Daoy (cell line): ENCODE measurements around the gene ZNF620. TPM values are rescaled to one million over a fixed set of nuclear protein-coding genes. Genes with fewer than 3 reads are reported as not detected.
A peak's percentile ranks its signal among the peaks of the same experiment; 100 is the strongest.
"Not testable (repeated sequence)": the region's sequence is repeated elsewhere in the genome, so short reads cannot be mapped to it uniquely, and the experiment has no call there.

Experiments used
- DNase-seq: peaks from one replicate; pipeline ENCODE4 v3.0.0-alpha.2; 2015; ENCODE audit warnings: low read depth
- total RNA-seq: library from RNA; depleted of rRNA; stranded (reverse); fragments of >200 nt; shearing (Covaris generic); gene quantifications from 2 replicates; pipeline ENCODE4 v1.2.3, GENCODE V29; 2014; rRNA removed

The ZNF620 gene
- 2.8 and 3.5 TPM in 2 replicates for total RNA-seq

DNA sequence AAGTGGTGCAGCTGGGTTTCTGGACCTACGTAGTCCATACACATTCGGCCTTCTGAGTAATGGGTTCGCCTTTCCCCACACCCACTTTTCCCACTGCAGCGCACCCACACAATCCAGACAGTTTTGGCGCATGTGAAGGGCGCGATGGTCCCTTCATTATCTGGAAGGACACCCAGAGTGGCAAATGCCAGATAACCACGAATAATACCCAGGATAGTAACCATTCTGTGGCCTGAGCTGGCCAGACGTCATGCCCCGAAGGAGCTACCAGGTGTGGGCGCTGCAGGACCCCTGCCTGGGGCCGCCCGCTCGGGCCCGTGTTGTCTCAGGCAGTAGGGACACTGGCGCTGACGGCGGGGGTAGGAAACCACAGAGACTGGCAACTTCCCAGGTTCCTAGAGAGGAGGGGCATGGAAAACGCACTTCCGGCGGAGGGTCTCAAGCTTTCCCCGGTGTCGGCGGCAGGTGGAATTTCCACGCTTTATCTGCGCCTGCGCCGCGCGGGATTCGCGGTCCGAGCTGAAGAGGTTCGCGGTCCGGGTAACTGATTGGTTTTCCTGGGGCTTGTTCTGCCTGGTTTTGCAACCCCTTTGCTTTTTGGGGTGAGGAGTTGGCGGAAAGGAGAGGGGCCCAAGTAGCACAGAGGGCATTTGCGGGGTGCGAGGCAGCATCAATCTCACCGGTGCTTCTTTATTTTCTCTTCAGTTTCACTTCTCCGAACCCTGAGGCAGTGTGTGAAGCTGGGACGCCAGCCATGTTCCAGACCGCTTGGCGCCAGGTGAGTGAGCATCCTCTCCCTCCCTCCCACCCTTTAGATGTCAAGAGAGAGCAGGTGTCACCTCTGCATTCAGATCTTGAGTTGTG lies at the start of gene ZNF620:
TSS of gene ZNF620 (plus strand) at position 441 of the 864 bp plus-strand sequence. CDS start at position 755, 314 bp downstream.
- DNase-seq: peak; percentile 68

DNA sequence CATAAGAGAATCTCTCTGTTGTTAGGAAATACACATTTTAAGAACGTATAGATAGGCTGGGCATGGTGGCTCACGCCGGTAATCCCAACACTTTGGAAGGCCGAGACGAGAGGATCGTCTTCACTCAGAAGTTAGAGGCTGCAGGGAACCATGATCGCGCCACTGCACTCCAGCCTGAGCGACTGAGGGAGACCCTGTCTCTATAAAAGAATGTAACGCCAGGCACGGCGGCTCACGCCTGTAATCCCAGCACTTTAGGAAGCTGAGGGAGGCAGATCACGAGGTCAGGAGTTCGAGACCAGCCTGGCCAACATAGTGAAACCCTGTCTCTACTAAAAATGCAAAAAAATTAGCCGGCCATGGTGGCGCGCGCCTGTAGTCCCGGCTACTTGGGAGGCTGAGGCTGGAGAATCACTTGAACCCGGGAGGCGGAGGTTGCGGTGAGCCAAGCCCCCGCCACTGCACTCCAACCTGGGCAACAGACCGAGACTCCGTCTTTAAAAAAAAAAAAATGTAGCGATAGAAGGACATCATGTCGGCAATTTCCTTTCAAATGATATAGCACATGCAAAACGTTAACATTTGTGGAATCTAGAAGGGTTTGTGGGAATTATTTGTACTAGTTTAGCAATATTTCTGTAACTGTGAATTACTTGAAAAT lies 49.4 kb upstream of the ZNF620 start:
- no peak for DNase-seq

DNA sequence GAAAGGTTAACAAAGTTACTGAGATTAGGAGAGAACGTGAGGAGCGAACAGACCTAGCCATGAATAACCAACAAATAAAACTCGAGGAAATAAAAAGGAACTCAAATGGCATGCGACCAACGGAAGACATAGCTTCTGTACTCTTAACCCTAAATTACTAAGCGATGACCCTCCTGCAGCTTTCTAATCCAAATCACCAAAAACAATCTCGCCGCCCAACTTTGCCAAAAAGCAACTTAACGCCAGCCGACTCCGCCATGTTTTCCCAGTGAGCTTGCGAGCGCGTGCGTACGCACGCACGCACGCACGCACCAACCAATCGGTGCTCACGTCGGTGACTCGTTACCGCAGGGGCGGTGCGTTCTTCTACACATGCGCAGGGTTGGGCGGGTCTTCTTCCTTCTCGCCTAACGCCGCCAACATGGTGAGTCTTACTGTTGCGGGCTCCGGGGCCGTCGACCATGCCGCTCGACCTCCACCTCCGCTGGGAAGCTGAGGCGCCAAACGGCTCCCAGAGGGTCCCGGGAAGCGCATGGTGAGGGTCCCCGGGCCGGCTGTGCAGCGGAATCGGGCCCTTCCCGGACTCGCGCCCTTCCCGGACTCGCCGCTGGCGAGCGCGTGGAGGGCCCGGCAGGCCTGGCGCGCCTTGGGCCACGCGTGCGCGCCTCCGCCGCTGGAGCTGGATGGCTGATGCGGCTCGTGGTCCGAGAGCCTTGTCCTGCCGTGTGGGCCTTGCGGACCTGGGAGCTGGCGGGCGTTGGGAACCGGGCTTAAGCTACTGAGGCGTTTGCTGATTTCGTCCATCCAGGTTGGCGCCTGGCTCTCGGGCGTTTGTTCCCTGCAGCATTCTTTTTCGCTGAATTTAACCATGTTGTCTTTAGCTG lies 48.7 kb upstream of the ZNF620 start, which contains the start of gene RPL14:
TSS of gene RPL14 (plus strand) at position 400 of the 884 bp plus-strand sequence. CDS start at position 533, 133 bp downstream.
- DNase-seq: peak; percentile 96

DNA sequence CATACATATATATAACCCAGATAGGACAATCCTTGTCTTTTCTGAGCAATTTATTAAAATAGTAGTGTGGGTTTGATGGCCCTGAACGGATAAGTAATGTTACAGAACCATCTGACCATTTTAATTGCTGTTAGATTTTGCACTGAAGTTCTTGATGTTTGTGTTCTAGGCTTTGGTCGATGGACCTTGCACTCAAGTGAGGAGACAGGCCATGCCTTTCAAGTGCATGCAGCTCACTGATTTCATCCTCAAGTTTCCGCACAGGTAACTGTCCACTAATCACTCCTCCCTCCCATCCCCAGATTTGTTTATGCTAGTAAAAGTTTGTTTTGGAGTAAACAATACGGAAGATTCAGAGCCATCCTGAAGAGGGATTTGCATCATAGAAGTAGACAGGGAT lies 47.4 kb upstream of the ZNF620 start:
- no peak for DNase-seq

DNA sequence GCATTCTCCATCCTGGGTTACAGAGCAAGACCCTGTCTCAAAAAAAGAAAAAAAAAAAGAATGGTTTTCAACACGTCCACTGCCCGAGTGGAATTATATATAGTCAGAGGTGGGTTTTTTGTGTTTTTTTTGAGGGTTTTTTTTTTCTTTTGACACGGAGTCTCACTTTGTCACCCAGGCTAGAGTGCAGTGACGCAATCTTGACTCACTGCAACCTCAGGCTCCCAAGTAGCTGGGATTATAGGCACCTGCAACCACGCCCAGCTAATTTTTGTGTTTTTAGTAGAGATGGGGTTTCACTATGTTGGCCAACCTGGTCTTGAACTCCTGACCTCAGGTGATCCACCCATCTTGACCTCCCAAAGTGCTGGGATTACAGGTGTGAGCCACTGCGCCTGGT lies 45.4 kb upstream of the ZNF620 start:
- not testable (repeated sequence) for DNase-seq

DNA sequence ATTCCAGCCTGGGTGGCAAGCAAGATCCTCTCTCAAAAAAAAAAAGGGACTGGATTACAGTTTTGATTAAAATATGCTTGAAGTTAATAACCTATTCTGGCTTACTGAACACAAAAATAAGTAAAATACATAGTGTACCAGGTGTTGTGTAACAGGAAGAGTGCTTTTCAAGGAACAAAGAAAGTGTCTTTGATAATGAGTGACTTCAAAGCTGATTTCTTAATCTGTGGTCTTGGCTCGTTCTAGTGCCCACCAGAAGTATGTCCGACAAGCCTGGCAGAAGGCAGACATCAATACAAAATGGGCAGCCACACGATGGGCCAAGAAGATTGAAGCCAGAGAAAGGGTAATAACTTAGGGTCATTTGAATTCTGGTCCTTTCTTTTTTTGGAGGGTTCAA lies 44.7 kb upstream of the ZNF620 start:
- no peak for DNase-seq

DNA sequence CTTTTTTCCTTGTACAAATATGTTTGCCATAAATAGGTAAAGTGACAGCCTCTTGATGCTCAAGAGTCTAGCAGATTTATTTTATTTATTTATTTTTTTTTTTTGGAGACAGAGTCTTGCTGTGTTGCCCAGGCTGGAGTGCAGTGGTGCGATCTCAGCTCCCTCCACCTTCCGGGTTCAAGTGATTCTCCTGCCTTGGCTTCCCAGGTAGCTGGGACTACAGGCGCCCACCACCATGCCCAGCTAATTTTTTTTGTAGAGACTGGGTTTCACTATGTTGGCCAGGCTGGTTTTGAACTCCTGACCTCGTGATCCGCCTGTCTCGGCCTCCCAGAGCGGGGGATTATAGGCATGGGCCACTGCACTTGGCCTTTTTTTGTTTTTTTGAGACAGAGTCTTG lies 43.0 kb upstream of the ZNF620 start:
- not testable (repeated sequence) for DNase-seq

DNA sequence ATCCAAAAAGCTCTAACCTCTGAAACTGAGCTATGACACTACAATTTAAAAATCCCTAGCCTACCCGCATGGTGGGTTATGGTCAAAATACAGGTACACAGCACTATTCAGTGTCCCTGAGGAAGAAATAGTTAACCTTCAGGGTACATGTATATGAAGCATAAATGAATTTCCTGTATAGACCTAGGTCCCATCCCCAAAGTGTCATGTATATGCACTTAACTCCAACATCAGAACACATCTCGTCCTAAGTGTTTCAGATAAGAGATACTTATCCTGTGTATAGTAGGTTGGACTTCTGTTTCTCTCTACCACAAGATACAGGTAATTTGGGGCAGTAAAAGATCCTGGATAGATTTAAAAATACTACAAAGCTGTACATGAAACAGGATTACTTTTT lies 42.3 kb upstream of the ZNF620 start:
- no peak for DNase-seq

DNA sequence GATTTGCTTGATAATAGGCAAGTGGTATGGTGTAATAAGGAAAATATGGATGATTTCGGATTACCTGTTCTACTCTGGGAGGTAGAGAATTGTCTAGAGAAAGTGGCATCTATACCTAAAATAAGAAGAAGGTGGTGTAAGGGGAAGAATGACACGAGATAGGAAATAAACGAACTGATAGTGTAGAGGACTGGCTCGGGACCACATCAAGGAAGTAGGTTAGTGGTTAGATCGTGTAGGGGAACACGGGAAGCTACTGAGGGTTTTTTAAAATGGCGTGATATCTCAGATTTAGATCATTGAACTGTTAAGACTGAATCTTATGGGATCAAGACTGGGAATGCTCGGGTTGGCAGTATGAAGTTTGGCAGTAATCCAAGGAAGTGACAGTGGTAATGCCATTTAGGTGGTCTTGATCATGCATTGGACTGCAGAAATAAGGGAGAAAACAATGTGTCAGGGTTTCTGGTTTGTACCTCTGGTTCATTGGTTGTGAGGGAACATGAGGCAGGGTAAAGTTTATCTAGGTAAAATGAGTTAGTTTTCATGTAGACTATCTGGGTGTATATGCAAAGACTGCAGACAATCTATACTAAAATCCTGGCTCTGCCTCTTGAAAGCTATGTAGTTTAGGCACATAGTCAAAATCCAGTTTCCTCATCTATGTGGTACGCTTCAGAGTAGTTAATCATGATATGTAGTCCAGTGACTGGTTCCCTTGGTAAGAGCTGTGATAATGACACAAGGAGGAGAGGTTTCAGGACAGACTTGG lies 41.3 kb upstream of the ZNF620 start:
- no peak for DNase-seq

DNA sequence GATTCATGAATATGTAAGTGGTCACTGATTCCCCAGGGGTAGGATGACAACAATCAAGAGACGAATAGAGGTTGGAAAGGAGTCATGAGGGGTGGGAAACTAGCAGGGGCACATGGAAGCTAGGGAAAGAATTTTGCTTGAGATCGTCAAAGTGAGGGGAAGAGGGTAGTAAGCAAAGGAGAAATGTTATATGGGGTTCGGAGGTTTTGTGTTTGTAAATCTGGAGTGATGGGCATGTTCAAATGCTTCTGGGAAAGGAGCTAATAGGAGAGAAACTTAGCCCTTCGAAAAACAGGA lies 40.8 kb upstream of the ZNF620 start:
- DNase-seq: no peak

DNA sequence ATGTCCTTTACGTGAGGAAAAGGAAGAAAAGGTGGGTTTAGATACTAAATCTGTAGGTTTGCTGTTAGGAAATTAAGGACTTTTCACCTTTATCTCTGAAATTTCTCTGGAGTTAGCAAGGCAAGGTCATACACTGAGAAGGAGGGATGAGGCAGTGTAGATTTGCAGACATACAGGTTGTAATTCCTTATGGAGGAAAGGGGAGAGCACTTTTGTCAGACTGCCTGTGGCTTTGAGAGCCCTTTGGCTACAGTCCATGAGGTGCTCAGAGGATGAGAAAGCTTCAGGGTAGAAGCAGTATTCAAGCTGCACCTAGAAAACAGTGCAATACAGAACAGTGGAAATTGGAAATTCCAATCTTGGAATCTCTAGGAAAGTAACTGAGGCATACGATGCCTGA lies 40.4 kb upstream of the ZNF620 start:
- no peak for DNase-seq

DNA sequence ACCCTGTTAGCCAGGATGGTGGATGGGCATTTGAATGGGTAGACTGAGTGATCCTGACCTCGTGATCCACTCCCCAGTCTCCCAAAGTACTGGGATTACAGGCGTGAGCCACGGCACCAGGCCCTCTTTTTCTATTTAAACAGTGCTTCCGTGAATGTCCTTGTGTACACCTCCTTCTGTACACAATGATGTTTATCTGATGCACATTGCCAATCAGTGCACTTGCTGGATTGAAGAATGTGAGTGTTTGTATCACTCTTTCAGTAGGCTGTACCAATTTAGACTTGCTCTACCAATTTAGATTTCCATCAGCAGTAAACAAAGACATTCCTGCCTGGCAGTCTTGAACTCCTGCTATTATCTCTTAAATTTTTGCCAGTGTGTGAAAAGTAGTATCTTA lies 37.8 kb upstream of the ZNF620 start:
- DNase-seq: no peak

DNA sequence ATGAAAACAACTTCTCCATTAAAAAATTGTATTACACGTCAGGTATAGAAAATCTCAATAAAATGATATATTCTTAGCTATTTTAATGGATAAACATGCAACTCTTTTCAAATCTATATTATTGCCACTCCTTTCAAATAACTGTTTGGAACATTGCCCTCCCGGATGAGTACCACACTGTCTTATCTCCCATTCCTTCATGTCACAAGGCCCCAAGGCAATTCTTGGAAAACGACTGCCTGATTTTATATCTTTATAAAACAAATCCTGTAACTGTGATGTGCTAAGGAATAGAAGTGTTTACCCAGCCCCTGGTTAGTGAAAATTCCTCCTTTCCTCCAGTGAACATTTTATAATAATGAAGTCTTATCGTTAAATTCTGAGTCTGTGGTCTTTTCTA lies 35.1 kb upstream of the ZNF620 start:
- DNase-seq: no peak

DNA sequence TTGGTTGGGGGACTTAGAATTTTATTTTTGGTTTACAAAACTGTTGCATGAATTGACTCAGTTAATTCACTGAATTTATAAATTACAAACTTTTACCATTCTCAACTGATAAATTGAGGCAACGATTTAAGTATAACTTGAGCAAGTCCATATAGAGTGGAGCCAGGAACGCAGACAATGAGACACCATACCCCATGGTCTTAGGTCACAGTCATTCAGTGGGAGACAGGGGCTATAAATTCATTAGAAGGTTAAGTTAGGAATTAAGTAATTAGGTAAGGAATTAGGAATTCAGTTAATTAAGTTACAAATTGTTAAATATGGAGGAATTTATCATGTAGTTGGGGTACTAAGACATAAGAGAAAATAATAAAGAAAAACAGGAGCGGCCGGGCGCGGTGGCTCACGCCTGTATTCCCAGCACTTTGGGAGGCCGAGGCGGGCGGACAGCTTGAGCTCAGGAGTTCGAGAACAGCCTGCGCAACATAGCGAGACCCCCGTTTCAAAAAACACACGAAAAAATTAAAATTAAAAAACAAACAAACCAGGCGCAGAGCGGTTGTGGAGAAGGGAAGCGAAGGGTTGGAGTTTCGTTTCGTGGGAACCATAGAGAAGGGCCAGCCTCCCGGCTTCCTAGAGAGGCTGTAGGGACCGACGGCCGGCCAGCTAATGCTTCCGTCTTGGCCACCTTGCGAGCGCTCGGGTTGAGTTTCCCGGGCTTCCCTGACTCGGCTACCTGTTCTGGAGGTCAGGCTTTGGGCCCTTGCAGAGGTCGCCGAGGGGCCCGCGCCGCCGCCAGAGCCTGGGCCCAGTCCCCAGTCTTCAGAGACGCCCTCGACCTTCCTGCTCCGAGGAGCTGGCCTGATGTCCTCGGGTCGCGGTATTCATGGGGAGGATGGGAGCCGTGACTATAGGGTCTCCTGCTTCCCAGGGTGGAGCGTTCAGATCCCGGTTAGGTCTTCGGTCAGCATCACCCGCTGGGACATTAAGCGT lies 29.1 kb upstream of the ZNF620 start, which contains the start of gene ZNF619:
TSS of gene ZNF619 (plus strand) at position 645 of the 993 bp plus-strand sequence. CDS start 858 bp downstream, outside the sequence.
- DNase-seq: peak; percentile 69

DNA sequence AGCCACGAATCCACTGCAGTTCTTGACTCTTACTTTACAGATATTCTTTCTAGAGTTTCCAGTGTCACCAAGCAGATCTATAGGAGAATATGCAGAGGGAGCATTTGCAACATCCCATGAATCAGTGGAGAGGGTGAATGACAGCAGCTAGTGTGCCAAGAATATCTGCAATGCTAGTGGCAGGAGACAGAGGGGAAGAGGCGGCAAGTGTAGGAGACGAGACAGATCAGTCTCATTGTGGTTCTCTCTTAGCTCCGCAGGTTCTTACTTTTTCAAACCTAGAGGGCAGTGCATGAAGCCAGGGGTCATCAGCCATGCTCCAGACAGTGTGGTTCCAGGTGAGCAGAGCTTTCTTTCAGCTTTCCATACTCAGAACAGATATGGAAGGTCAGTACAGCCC lies 28.2 kb upstream of the ZNF620 start:
- DNase-seq: no peak

DNA sequence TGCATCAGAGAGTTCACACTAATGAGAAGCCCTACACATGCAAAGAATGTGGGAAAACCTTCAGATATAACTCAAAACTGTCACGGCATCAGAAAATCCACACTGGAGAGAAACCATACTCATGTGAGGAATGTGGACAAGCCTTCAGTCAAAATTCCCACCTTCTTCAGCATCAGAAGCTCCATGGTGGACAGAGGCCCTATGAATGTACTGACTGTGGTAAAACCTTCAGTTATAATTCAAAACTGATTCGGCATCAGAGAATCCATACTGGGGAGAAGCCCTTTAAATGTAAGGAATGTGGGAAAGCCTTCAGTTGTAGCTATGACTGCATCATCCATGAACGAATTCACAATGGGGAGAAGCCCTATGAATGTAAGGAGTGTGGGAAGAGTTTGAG lies 18.7 kb upstream of the ZNF620 start:
- no peak for DNase-seq

DNA sequence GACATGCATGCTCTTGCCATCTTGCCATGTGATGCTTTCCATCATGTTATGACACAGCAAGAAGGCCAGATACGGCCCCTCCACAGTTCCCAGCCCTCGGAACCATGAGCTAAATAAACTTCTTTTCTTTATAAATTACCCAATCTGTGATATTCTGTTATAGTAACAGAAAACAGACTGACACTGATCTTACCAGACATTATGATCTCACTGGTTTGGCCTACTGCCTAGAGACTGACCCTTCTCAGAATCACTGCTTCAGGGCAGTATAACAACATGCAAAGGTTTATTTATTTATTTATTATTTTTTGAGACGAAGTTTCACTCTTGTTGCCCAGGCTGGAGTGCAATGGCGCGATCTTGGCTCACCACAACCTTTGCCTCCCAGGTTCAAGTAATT lies 14.9 kb upstream of the ZNF620 start:
- DNase-seq: no peak

DNA sequence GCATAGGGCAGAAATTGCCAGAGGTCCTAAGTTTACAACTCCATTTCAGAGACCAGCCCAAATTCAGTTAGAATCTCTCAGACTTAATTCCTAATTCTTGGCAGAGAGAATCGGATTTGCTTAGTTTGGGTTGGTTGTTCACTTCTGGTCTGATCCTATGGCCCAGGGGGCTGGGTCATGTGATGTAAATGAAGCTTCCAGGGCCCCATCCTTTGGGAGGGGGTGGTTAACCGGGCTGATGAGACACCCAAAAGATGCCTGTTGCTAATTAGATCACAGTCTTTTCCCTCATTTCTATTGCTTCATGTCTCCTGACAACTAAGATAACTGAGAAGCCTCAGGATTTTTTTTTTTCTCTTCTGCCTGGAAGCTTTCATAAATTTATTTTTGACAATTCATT lies 11.1 kb upstream of the ZNF620 start:
- DNase-seq: no peak

DNA sequence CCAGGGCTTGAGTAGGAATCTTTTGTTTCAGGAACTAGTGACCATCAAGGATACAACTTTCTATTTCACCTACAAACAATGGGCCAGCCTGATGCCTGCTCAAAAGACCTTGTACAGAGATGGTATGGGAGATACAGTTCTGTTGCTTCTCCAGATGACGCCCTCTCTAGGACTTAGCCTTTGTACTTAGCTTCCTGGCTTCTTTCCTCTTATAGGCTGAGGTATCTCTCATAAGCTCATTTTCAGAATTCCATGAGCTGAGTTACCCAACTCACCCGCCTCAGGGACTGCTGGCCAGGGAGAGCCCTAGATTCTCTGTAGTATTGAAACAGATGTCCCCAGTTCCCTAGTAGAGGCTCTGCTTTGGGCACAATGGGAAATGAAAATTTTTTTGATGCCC lies 8.6 kb upstream of the ZNF620 start:
- no peak for DNase-seq

DNA sequence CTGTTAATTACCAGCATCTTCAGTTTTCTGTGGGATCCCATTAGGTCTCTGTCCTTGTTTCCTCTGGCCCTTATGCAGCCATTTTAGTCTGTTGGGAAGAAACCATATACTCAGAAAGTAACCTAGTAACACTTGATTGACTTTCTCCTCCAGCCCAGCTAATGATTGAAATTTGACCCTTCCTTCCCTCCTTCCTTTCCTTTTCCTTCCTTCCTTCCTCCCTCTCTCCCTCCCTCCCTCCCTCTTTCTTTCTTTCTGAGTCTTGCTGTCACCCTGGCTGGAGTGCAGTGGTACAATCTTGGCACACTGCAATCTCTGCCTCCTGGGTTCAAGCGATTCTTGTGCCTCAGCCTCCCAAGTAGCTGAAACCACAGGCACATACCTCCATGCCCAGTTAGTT lies 5.9 kb upstream of the ZNF620 start:
- no peak for DNase-seq
